Measurements from ENCODE around the gene PLCXD3. TPM values are rescaled to one million over a fixed set of nuclear protein-coding genes. Genes with fewer than 3 reads are reported as not detected.

PLCXD3 gene
- total and polyA plus RNA-seq, 2 donors from 2014 or later: 5.1 to 11.7 TPM

DNA sequence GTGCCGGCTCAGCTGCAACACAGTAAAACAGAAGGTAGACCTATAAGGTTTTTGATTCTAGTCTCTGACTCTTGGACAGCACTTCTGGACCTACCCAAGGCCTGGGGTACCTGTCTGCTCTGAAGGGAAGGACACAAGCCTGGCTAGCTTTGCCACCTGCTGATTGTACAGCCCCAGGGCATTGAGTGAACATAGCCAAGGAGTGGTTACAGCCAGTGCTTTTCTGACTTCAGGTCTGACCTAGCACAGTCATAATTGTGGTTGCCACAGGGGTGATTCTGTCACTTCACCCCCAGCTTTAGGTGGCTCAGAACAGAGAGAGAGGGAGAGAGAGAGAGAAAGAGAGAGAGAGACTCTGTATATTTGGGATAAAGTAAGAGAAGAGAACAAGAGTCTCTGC lies 118.4 kb downstream of the PLCXD3 start:
- intact Hi-C loops (cut with DNase I): no loop called here
- no peak overlapping the region for H3K9ac ChIP-seq (ENCODE audit: low read length in 3 of 3)
- TF ChIP-seq, protein P1, sequence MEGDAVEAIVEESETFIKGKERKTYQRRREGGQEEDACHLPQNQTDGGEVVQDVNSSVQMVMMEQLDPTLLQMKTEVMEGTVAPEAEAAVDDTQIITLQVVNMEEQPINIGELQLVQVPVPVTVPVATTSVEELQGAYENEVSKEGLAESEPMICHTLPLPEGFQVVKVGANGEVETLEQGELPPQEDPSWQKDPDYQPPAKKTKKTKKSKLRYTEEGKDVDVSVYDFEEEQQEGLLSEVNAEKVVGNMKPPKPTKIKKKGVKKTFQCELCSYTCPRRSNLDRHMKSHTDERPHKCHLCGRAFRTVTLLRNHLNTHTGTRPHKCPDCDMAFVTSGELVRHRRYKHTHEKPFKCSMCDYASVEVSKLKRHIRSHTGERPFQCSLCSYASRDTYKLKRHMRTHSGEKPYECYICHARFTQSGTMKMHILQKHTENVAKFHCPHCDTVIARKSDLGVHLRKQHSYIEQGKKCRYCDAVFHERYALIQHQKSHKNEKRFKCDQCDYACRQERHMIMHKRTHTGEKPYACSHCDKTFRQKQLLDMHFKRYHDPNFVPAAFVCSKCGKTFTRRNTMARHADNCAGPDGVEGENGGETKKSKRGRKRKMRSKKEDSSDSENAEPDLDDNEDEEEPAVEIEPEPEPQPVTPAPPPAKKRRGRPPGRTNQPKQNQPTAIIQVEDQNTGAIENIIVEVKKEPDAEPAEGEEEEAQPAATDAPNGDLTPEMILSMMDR (IDR thresholded peaks at IDR 0.05; ENCODE audit: borderline replicate concordance, extremely low read depth, insufficient read depth): no peak
- peaks cover 0 to 5% (median 4%) of the 10 kb centered on the region in 3 donors for H3K9me3 ChIP-seq (ENCODE audit: control insufficient read depth in 2 of 3, insufficient read depth in 1 of 3, low read length in 3 of 3)
- H3K4me3 ChIP-seq (ENCODE audit: low read length in 3 of 3): no peak overlapping the region
- DNase-seq (no peak), FAIRE-seq (no peak)
- H3K36me3 ChIP-seq (ENCODE audit: control insufficient read depth in 2 of 3, insufficient read depth in 3 of 3, low read length in 3 of 3): no peaks in the 10 kb centered on the region
- H3K27me3 ChIP-seq (ENCODE audit: control insufficient read depth, insufficient read depth, low read length): no peaks in the 10 kb centered on the region
- no peak overlapping the region for H3K27ac ChIP-seq (ENCODE audit: low read depth in 2 of 2, low read length in 2 of 2)
- H3K4me1 ChIP-seq (ENCODE audit: control insufficient read depth in 2 of 3, insufficient read depth in 2 of 3, low read depth in 1 of 3, low read length in 3 of 3): no peaks in the 10 kb centered on the region

DNA sequence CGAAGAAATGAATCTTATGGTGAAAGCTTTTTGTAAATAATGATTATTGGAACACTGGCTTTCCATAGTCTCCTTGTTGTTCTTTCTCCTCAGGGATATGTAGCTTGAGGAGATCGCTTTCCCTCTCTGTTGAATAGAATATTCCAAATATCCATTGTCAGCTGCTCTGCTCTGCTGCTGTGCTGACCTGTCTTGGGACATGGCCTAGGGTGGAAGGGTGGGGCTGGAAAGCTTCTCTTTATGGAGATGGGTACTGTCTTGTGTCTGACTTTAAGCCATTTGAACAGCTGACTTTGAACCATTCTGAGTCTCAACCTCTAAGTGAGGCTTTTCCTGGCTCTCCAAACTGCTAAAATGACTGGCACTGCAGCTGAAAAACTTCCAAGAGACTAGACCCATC lies 135.8 kb downstream of the PLCXD3 start:
- Histone ChIP-seq H3K27me3 (ENCODE audit: control insufficient read depth, insufficient read depth, low read length) (no peaks in the 10 kb centered on the region), H3K4me3 (ENCODE audit: low read length in 3 of 3) (no peak overlapping the region), H3K4me1 (ENCODE audit: control insufficient read depth in 2 of 3, insufficient read depth in 2 of 3, low read depth in 1 of 3, low read length in 3 of 3) (no peaks in the 10 kb centered on the region), H3K27ac (ENCODE audit: low read depth in 2 of 2, low read length in 2 of 2) (no peak overlapping the region), H3K9ac (ENCODE audit: low read length in 3 of 3) (no peak overlapping the region), H3K9me3 (ENCODE audit: control insufficient read depth in 2 of 3, insufficient read depth in 1 of 3, low read length in 3 of 3) (no peaks in the 10 kb centered on the region), H3K36me3 (ENCODE audit: control insufficient read depth in 2 of 3, insufficient read depth in 3 of 3, low read length in 3 of 3) (no peaks in the 10 kb centered on the region)
- TF ChIP-seq, protein P1 (IDR thresholded peaks at IDR 0.05; ENCODE audit: borderline replicate concordance, extremely low read depth, insufficient read depth): no peak
- intact Hi-C loops (cut with DNase I): no loop called here
- FAIRE-seq (no peak), DNase-seq (no peak)

DNA sequence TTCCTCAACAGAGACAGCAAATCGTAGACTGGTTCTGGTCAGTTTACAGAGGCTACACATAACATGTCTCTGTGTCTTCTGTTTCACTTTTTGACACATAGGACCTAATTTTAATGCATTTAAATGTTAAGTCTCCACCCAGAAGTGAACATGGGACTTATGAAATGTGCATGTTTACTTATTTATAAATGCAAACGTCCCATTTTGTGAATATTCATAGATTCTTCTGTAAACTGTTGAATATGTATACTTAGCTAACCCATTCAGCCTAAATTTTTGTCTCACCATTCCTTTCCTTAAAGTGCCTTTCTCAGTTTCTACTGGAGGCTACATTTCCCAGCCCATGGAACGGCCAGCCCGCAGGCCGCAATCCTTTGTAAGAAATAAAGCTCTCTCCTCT lies 137.2 kb downstream of the PLCXD3 start:
- DNase-seq (no peak), FAIRE-seq (no peak)
- intact Hi-C loops (cut with DNase I): no loop called here
- Histone ChIP-seq H3K9ac (ENCODE audit: low read length in 3 of 3) (no peak overlapping the region), H3K36me3 (ENCODE audit: control insufficient read depth in 2 of 3, insufficient read depth in 3 of 3, low read length in 3 of 3) (no peaks in the 10 kb centered on the region), H3K4me1 (ENCODE audit: control insufficient read depth in 2 of 3, insufficient read depth in 2 of 3, low read depth in 1 of 3, low read length in 3 of 3) (no peaks in the 10 kb centered on the region), H3K27me3 (ENCODE audit: control insufficient read depth, insufficient read depth, low read length) (no peaks in the 10 kb centered on the region), H3K27ac (ENCODE audit: low read depth in 2 of 2, low read length in 2 of 2) (no peak overlapping the region), H3K9me3 (ENCODE audit: control insufficient read depth in 2 of 3, insufficient read depth in 1 of 3, low read length in 3 of 3) (no peaks in the 10 kb centered on the region), H3K4me3 (ENCODE audit: low read length in 3 of 3) (no peak overlapping the region)
- TF ChIP-seq, protein P1 (IDR thresholded peaks at IDR 0.05; ENCODE audit: borderline replicate concordance, extremely low read depth, insufficient read depth): no peak

DNA sequence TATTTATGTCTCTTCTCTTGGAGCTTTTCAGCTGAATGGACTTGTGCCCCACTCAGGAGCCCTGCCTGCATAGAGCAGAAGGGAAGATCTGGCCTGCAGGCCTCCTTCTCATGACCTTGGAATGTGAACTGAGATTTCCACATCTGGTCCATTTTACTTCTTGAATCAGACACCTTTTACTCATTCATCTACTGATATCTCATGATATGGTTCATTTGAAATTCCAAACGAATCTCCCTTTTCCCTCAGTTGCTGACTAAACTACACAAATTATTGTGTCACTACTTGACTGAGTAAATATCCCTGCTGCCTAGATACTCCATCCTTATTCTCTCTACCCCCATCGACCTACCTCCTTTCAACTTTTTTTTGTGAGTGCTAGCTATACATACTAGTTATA lies 138.7 kb downstream of the PLCXD3 start:
- TF ChIP-seq, protein P1 (IDR thresholded peaks at IDR 0.05; ENCODE audit: borderline replicate concordance, extremely low read depth, insufficient read depth): no peak
- Histone ChIP-seq H3K4me1 (ENCODE audit: control insufficient read depth in 2 of 3, insufficient read depth in 2 of 3, low read depth in 1 of 3, low read length in 3 of 3) (no peaks in the 10 kb centered on the region), H3K9ac (ENCODE audit: low read length in 3 of 3) (no peak overlapping the region), H3K36me3 (ENCODE audit: control insufficient read depth in 2 of 3, insufficient read depth in 3 of 3, low read length in 3 of 3) (no peaks in the 10 kb centered on the region), H3K27ac (ENCODE audit: low read depth in 2 of 2, low read length in 2 of 2) (no peak overlapping the region), H3K9me3 (ENCODE audit: control insufficient read depth in 2 of 3, insufficient read depth in 1 of 3, low read length in 3 of 3) (no peaks in the 10 kb centered on the region), H3K4me3 (ENCODE audit: low read length in 3 of 3) (no peak overlapping the region), H3K27me3 (ENCODE audit: control insufficient read depth, insufficient read depth, low read length) (no peaks in the 10 kb centered on the region)
- intact Hi-C loops (cut with DNase I): no loop called here
- DNase-seq (no peak), FAIRE-seq (no peak)
